PFSK-1 (cell line): ENCODE data around the gene PROSER3.

ENCODE experiments used
- FOXP2 ChIP-seq: optimal IDR thresholded peaks from 2 replicates; pipeline ENCODE3; 2011; ENCODE audit warnings: borderline replicate concordance, control low read depth, inconsistent platforms; ENCODE audit not compliant: insufficient read depth; ENCODE audit errors: extremely low read length, extremely low read depth
- POLR2AphosphoS5 ChIP-seq: IDR thresholded peaks from 2 replicates; pipeline ENCODE4 v1.6.1; 2012; ENCODE audit warnings: low read depth, mild to moderate bottlenecking, control low read depth, low read length, moderate library complexity
- SIN3A ChIP-seq: IDR thresholded peaks from 2 replicates; pipeline ENCODE4 v1.6.1; 2012; ENCODE audit warnings: mild to moderate bottlenecking, low read length, moderate library complexity, borderline replicate concordance; ENCODE audit not compliant: insufficient read depth
- TAF1 ChIP-seq: IDR thresholded peaks from 2 replicates; pipeline ENCODE4 v1.6.1; 2012; ENCODE audit warnings: low read length, control low read depth, borderline replicate concordance; ENCODE audit not compliant: insufficient read depth
- TF ChIP-seq, protein P1 (sequence below), 2 experiments: IDR thresholded peaks; 2 replicates each; pipeline versions ENCODE4 v1.6.1 to v1.8.0; 2011 to 2012; ENCODE audit warnings: low read depth in 2 of 2, low read length in 2 of 2, control low read depth in 1 of 2, inconsistent platforms in 1 of 2, mild to moderate bottlenecking in 1 of 2, moderate library complexity in 1 of 2; ENCODE audit not compliant: insufficient read depth in 1 of 2

The PROSER3 gene

DNA sequence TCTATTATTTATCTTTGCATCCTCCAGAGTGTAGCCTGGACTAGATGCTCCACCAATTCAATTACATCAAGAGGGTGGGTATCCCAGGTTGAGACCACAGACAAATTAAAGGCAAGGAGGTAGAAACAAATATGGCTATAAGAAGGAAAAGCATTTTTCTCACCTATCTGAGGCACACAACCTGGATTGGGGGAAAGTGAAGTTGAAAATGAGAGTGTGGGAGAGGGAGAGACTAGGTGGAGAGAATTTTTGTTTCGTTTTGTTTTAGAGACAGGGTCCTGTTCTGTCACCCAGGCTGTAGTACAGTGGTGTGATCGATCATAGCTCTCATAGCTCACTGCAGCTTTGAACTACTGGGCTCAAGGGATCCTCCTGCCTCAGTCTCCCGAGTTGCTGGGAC lies 60.5 kb downstream of the PROSER3 start:
- TF ChIP-seq, protein P1, sequence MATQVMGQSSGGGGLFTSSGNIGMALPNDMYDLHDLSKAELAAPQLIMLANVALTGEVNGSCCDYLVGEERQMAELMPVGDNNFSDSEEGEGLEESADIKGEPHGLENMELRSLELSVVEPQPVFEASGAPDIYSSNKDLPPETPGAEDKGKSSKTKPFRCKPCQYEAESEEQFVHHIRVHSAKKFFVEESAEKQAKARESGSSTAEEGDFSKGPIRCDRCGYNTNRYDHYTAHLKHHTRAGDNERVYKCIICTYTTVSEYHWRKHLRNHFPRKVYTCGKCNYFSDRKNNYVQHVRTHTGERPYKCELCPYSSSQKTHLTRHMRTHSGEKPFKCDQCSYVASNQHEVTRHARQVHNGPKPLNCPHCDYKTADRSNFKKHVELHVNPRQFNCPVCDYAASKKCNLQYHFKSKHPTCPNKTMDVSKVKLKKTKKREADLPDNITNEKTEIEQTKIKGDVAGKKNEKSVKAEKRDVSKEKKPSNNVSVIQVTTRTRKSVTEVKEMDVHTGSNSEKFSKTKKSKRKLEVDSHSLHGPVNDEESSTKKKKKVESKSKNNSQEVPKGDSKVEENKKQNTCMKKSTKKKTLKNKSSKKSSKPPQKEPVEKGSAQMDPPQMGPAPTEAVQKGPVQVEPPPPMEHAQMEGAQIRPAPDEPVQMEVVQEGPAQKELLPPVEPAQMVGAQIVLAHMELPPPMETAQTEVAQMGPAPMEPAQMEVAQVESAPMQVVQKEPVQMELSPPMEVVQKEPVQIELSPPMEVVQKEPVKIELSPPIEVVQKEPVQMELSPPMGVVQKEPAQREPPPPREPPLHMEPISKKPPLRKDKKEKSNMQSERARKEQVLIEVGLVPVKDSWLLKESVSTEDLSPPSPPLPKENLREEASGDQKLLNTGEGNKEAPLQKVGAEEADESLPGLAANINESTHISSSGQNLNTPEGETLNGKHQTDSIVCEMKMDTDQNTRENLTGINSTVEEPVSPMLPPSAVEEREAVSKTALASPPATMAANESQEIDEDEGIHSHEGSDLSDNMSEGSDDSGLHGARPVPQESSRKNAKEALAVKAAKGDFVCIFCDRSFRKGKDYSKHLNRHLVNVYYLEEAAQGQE (IDR thresholded peaks at IDR 0.05; ENCODE audit: insufficient read depth in 1 of 2, low read depth in 2 of 2, low read length in 2 of 2): no peak
- no peak for TF ChIP-seq SIN3A
- TF ChIP-seq POLR2AphosphoS5: no peak
- TF ChIP-seq FOXP2: no peak
- no peak for TF ChIP-seq TAF1
